NCI-H1105 (cell line): ENCODE data around the gene KCNQ2.

Experiments used
- DNase-seq: peaks from one replicate; lab custom pipeline; 2025; lab: John Stamatoyannopoulos, UW

Gene KCNQ2

DNA sequence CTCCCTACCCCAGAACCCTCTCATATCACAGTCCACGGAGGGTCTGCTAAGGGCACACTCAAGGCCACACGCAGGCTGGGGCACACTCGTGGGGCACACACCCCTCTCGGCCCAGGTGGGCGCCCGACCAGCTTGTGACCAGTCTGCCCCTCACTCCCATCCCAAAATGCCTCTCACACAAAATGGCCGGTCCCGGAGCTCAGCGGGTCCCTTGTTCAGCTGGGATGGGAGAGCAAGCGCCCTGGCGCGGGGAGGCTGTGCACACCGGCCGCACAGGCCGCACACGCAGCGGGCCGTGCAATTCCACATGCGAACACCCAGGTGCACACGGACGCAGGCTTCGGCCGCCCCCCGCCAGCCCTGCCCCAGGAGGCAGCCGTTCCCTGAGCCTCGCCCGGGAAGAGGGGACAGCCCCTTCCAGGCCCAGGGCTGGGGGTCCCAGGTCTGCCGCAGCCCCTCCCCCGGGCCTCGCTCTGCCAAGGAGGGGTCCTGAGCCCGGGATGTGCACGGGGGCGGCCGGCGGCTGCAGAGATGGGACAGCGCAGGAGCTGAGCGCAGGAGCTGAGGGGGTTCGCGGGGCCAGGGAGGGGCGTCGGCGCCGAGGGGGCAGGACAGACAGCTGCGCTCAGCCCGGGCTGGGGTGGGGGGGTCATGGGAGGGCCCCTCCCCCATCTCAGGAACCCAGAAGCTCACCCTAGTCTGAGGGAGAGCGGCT is 1.3 kb downstream of the KCNQ2 start:
- DNase-seq = no peak

DNA sequence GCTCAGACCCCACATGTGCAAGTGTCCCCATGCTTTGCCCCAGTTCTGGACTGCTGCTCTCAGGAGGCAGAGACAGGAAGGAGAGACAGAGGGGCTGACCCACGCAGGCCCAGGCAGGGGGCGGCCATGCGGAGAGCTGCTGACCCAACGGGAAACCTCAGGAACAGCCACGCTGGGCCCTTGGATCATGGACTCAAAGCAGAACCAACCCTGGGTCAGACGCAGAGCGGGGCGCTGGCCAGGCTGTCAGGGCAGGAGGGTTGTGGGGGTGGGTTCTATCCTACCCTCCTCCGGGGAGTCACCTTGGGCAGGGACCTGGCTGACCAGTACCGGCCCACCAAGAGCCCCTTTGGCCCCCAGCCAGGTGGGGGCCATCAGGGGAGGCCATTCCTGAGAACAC is 2.0 kb downstream of the KCNQ2 start:
- no peak for DNase-seq

DNA sequence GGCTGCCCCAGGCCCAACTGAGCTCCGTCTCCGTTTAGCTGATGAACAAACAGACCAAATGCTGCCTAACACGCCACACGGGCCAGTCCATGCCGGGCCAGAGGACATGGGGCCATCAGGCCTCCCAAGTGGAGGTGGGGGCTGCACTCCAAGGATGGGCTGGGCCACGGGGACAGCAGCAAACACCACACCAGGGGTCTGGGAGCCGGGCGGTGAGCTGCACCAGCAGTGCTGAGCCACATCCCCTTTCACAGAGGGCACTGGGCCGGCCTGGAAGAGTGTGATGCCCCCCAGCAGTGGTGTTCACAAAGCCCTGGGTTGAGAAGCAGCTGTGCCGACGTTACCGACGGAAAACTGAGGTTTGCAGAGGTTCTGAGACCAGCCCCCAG is 2.7 kb downstream of the KCNQ2 start:
- DNase-seq = no peak

DNA sequence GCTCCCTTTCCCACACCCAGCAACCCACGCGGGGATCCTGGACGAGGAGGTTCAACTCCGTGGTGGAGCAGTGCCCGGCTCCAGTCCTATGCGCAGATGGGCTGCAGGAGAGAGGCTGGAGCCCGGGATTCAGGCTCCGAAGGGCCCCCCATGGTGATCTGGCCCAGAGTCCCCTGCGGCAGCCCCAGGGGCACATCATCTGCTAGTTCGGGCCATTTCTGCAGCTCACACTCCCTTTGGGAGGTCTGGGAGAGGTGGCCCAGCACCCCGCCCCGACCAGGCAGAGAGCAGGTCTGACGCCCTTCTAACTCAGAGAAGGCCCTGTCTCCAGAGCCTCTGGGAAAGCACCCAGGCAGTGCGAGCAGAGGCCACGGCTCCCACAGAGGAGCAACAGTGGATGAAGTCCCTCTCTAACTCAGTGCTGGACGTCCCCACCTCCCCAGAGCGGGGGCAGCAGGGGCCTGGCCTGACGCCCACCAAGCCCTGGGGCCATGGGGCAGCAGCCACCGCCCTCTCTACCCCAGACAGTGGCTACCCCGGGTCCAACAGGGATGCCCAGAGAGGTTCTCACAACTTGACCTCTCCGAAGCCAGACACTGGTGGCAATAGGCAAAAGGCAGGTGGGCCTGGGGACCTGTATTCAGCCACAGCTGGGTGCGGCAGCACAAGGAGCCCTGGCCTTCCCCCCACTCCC is 3.3 kb downstream of the KCNQ2 start:
- no peak for DNase-seq

DNA sequence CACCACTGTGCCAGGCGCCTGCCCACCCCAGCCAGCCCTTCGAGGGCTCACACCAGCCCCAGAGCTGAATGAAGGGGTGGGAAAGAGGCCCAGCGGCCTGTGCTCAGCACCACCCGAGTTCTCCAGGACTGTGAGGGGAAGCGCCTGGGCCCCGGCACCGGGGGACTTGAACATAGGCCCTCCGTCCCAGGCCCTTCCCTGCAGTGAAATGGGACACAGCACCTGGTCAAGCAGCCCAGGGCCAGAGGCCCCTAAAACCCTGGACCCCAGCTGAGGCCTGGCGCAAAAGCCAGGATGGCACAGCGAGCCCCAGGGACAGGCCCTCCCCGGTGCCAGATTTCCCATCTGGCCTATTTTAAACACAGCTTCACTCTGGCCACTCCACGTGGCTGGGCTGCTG is 4.0 kb downstream of the KCNQ2 start:
- DNase-seq = no peak

DNA sequence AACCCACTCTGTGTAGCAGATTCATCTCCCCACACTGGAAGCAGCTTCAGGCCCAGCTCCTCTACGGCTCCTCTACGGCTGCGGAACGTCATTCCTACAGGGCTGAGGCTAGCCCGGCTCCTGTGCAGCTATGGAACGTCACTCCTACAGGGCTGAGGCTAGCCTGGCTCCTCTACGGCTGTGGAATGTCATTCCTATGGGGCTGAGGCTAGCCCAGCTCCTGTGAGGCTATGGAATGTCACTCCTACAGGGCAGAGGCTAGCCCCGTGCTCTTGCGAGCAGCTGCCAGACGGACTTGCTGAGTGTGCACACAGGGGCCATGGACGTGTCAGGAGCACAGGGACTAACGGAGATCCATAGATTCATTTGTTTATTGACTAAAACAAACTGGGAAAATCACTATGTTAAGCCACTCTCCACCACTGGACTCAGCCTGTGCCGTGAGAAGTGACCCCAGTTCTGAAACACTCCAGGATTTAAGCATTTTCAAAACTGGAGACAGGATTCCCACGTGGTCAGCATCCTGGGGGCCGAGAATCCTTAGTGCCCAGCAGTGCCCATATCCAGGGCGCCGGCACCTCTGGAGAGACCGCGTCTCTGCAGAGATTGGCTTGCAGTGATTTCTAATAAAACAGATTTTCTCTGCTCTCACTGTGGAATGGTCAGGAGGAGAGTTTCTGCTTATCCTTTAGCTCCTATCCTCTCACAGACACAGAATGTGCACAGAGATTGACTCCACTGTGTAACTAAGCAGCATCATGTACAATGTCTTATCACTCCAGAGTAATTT is 5.0 kb downstream of the KCNQ2 start:
- no peak for DNase-seq

DNA sequence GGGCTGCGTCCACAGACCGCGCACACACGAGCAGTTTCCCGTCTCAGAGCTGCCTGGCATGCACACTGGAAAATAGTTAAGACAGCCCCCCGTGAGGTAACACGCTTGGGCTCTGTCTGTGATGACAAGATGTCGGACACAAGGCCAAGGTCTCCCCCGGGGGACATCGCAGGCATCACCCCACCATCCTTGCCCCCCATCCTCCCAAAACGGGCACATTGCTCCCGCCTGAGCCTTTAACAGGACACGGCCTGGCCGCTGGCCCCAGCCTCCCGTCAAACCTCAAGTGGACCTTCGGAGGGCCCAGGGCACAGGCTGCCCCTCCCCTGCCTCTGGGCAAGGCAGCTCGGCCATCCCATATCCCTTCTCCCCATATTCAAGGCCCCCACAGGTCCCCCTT is 5.6 kb downstream of the KCNQ2 start:
- no peak for DNase-seq

DNA sequence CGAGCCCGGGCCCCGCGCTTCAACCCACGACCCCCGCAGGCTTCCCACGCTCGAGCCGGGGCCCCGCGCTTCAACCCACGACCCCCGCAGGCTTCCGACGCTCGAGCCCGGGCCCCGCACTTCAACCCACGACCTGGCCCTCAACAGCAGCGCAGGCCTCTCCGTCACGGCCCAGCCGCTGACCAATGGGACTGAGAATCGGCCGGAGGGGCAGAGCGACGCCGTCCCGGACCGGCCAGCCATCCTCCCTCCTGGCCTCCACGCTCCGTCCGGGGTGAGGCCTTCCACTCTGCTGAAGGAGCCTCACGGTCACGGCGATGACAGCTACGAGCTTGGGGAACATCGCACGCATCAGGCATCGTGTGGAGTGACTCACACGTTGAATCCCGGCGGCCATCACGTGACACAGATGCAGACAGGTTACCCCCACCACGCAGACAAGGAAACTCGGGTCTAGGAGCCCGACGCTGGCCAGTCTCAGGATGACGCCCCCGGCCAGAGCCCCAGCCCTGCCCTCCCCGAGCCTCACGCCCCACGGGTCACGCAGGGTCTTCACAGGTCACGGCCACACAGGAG is 6.1 kb downstream of the KCNQ2 start:
- no peak for DNase-seq

DNA sequence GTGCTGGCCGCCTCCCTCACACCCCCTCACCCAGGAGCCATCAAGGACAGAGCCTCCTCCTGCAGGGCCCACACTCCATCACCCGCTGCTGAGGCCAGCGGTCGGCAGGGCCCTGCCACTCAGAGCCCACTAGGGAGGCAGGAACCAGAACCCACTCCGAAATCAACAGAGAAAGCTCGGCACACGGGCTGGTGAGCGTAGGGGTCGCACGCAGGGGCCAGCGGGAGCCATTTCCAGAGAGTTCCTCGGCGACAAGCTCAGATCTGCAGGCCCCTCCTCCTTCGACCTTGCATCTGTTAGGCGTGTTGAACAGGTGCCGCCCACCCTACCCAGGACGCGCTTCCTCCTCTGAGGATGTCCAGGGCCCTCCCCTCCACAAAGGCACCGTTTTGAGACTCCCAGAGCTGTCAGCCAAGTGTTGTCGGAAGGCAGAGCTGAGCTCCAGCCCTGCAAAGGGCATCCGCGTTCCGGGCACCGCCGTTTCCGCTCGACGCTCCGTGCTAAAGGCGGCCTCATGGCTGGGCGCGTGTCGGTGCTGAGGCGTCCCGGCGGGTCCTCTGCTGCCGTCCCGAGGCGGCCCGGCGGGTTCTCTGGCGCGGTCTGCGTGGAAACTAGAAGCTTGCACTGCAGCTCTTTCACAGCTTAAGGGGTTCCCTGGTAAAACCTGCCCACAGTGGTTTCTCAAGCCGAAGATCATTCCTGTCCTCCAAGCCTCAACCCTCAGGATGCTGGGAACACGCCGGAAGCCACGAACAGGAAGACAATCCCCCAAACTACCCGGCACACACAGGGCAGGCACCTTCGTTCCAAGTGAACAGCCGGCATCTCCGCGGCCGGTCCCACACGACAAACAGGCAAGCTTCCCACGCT is 6.8 kb downstream of the KCNQ2 start:
- DNase-seq = no peak

DNA sequence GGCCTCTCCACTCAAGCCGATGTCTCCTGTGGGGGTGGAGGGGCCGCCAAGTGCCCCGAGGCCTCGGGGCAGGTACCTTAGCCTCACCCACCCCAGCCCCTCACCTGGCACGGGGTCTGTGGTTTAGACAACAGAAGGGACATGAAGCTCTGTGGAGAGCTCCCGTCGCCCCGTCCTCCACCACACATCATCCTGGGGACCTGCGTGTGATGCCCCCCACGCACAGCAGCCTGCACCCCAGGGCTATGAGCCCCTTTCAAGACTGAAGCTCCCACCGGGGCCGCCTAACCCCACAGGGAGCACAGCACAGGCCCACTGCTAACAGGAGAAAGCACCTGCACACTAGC is 8.2 kb downstream of the KCNQ2 start:
- no peak for DNase-seq

DNA sequence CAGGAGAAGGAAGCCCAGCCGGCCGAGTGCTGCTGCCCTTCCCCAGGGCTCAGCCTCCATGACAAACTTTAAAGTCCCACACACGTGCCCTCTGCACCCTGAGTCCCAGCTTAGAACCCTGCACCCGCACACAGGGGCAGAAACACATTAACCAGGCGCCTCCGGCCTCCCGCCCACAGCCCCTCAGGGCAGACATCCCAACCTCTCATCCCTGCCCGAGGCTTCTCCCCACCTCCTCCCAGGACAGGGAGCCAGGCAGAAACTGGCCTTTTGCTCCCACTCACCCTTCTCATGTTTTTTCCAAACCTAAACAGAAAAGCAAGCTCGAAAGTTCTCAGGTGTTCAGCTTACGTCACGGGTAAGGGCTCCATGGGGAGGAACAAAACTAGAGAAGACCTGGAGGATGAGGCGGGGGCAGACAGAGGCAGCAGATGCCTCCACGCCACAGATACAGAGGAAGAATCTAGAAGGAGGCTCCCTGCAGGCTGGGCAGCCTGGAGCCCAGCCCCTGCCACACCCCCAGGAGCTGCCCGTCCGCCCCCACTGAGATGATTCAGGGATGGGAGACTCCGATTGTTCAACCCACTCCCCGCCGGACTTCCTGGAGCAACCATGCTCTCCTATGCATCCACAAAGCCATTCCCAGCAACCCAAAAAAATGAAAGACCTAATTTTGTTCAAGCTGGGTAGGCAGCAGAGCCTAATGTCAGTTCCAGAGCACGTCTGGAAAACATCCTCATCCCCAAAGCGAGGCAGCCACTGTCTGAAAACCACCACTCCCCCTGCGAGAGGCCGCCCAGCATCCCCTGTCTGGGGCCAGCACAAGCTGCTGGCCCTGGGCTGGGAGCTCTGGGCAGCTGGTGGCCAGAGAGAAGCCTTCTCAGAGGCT is 8.8 kb downstream of the KCNQ2 start:
- DNase-seq = no peak

DNA sequence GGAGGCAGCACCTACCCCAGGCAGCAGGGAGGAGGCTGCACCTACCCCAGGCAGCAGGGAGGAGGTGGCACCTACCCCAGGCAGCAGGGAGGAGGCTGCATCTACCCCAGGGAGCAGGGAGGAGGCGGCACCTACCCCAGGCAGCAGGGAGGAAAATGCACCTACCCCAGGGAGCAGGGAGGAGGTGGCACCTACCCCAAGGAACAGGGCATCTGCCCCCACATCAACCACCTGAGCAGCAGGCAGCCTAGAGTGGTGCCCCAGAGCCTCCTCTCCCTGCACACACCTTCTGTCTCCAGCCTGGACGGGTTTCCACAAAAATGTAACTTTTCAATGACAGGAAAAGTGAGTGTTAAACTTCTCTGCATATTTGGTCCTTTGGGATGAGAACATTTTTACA is 10.2 kb downstream of the KCNQ2 start:
- DNase-seq = no peak

DNA sequence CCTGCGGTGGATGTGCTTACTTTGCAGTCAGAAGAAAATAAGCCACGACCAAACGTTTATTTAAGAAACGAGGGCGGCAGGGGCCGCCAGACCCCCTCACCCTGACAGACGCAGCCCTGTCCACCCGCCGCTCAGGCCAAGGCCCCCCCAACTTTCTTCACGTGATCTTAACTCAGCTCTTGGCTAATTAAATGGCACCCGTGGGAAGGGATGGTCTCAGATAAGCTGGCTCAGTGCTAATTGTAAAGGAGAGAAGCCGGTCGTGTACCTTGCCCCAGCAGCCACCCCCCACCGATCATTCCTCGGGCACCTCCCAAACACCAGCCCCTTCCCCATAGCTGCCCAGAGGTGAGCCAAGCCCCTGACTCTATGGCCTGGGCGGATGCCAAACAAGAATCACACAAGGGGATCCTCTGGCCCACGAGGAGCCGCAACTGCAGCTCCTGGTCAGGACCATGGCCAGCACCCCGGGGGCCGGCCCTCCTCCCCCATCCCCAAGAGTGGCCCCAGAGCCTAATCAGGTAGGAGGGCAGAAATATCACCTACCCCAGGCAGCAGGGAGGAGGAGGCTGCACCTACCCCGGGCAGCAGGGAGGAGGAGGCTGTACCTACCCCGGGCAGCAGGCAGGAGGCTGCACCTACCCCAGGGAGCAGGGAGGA is 11.2 kb downstream of the KCNQ2 start:
- no peak for DNase-seq

DNA sequence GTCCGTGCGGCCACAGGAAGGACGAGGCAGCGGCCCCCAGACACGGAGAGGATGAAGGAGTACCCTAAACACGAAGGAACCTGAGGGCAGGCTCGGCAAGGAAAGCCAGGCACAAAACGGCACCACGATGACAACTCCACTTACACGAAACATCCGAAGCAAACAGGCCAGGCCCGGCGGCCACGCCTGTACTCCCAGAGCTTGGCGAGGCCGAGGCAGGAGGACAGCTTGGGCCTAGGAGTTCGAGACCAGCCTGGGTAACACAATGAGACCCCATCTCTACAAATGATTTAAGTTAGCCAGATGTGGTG is 13.4 kb downstream of the KCNQ2 start:
- no peak for DNase-seq

DNA sequence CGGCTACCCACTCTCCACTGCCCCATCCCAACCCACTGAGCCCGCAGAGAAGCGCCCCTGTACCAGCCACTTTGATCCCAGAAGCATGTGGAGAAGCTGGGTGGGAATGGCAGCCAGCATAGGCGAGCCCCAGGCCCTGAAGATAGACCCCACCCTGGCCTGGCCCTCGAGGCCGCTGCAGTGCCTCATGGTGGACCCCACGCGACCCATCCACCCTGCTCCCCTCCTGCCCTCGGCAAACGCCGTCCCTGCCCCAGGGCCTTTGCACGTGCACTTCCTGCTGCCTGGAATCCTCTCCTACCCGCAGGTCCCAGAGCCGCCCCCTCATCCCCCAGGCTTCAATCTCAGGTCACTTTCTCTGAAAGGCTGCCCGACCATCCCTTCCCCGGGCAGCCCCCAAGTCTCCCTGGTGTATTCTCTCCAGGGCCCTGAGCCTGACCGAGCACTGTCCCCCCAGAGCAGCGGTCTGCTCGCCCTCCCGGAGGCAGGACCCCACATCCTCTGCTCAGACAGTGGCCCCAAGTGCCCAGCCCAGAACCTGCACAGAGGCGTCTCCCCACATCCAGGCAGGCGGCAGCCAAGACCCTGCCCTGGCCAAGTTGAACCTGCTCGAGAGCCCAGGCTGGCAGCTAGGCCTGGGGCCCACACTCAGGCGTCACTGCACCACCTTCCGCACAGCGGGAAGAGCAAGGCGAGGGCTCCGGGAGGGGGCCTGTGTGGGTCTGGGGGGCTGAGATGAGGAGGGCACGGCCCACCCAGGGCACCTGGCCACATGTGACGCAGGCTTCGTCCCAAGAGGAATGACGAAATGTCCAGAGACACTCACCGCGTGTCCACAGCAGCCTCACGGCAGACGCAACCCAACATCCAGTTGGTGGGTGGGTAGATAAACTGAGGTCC is 14.0 kb downstream of the KCNQ2 start:
- DNase-seq = no peak

DNA sequence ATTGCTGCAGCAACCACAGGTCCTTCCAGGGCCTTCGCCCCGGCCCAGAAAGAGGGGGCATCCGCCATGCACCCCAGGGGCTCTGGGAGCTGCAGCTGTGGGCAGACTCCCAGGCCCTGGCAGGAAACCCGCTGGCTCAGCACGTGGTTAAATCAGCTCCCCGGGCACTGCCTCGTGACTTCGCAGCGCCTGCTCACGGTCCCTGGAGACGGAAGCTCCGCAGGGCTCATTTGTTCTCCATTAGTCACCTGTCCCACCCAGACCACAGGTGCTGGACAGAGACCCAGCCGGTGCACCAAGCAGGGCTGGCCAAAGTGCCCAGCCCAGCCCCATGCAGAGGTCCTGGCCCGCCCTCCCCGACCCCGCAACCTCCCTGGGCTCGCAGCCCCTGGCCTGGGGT is 14.7 kb downstream of the KCNQ2 start:
- DNase-seq = no peak

DNA sequence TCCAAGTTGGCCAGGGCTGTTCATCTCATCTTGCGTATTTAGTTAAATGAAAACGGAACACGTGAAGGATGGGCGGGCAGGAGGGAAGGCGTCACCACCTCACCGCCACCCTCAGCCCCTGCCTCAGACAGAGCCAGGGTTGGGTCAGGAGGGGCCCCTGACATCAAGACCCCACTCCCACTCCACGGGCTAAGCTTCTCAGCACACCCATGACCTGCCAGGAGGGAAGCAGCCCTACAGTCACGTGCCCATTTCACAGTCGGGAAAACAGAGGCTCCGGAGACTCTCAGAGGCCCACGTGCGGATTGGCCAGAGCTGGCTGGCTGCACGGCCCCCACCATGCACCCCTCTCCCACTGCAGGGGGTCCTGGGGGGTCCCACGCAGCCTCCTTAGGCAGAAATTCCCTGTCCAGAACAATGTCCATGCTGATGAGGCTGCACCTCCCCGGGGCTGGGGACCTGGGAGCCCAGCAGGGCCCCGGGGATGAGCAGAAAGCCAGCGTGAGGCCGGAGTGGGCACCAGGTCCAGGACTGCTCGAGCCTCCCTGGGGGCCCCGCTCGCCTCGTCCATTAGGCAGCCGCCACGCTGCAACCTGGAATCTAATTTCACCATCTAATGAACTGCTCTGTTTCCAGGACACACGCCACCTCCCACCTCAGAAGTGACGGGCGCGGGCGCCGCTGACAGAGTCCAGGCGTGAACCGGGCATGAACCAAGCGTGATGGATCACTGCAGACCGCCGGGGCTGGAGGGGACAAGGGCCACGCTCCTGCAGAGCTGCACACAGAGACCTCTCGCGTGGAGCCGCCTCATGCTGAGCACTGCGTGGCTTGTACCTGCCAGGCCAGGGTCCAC is 15.8 kb downstream of the KCNQ2 start:
- DNase-seq = no peak

DNA sequence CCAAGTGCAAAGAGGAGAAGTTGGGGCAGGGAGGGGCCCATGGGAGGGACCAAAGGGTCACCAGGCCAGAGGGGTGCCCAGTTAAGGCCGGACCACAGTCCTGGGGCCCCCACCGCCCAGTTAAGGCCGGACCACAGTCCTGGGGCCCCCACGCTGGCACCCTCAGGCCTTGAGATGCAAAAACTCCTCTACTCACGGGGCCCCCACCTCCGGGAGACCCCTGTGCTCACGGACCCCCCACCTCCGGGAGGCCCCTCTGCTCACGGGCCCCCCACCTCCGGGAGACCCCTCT is 16.9 kb downstream of the KCNQ2 start:
- DNase-seq = no peak
